CD4-positive, alpha-beta T cell (primary cell): ENCODE data around the gene CD19. TPM values are rescaled to one million over a fixed set of nuclear protein-coding genes. Genes with fewer than 3 reads are reported as not detected.

Experiments
- ATAC-seq: fragments of 200-7000 bp; cut with Tn5 transposase; one replicate; pipeline ENCODE4 v1.10.0; 2022; ENCODE audit warnings: mild to moderate bottlenecking; ENCODE audit not compliant: poor library complexity
- CTCF ChIA-PET: fragments of 350-600 bp; sonication (Branson Sonifier 250); formaldehyde crosslinking; loops from one replicate; lab custom pipeline; 2021; ENCODE audit warnings: antibody characterized with exemption, inconsistent platforms; lab: Charles Lee
- POLR2A ChIA-PET: fragments of 350-600 bp; sonication (Branson Sonifier 250); formaldehyde crosslinking; loops from one replicate; lab custom pipeline; 2021; ENCODE audit warnings: antibody characterized with exemption, inconsistent platforms; lab: Charles Lee
- DNase-seq, 14 experiments: peaks; one replicate each; pipeline ENCODE4 v3.0.0-alpha.2; 2013 to 2020; ENCODE audit warnings: mixed read lengths in 2 of 14
- H3K27ac ChIP-seq, 2 donors: one replicate each; pipeline versions ENCODE4 v1.5.1 to v1.7.0; 2013; ENCODE audit warnings: low read length in 2 of 2, low read depth in 1 of 2, mild to moderate bottlenecking in 1 of 2
- H3K27me3 ChIP-seq, 2 experiments: 1 replicate in 1 of 2; 2 replicates in 1 of 2; pipeline versions ENCODE4 v1.6.1 to v1.7.0; 2013; ENCODE audit warnings: low read length in 2 of 2, control low read depth in 1 of 2, mild to moderate bottlenecking in 1 of 2, moderate library complexity in 1 of 2; ENCODE audit not compliant: insufficient read depth in 2 of 2, control insufficient read depth in 1 of 2
- H3K36me3 ChIP-seq: one replicate; pipeline ENCODE4 v1.6.1; 2013; ENCODE audit warnings: low read length, control low read depth; ENCODE audit not compliant: insufficient read depth
- H3K4me1 ChIP-seq: one replicate; pipeline ENCODE4 v1.6.1; 2013; ENCODE audit warnings: low read length, control low read depth; ENCODE audit not compliant: insufficient read depth
- H3K4me3 ChIP-seq: one replicate; pipeline ENCODE4 v1.5.1; 2013; ENCODE audit warnings: mild to moderate bottlenecking, low read length, moderate library complexity
- H3K9me3 ChIP-seq, 2 experiments: 1 replicate in 1 of 2; 2 replicates in 1 of 2; pipeline versions ENCODE4 v1.6.1 to v1.7.0; 2013; ENCODE audit warnings: low read length in 2 of 2, mild to moderate bottlenecking in 2 of 2, control low read depth in 1 of 2, moderate library complexity in 1 of 2; ENCODE audit not compliant: control insufficient read depth in 1 of 2, insufficient read depth in 1 of 2
- H3K27ac Mint-ChIP-seq: one replicate; pipeline ENCODE4 v1.8.0; 2020; ENCODE audit warnings: mixed read lengths
- H3K27me3 Mint-ChIP-seq: one replicate; pipeline ENCODE4 v1.8.0; 2021; ENCODE audit warnings: mixed read lengths
- H3K36me3 Mint-ChIP-seq: one replicate; pipeline ENCODE4 v1.8.0; 2021; ENCODE audit warnings: low read depth, mixed read lengths
- H3K4me1 Mint-ChIP-seq: one replicate; pipeline ENCODE4 v1.8.0; 2021; ENCODE audit warnings: low read depth, mixed read lengths
- H3K4me3 Mint-ChIP-seq: one replicate; pipeline ENCODE4 v1.8.0; 2020; ENCODE audit warnings: mild to moderate bottlenecking, mixed read lengths
- H3K9me3 Mint-ChIP-seq: one replicate; pipeline ENCODE4 v1.8.0; 2020; ENCODE audit warnings: mixed read lengths
- CTCF ChIP-seq: fragments of 200-600 bp; IDR thresholded peaks from one replicate; pipeline ENCODE4 v1.8.0; 2022; ENCODE audit warnings: antibody characterized with exemption, mild to moderate bottlenecking
- intact Hi-C, 2 experiments: fragments of 100-400 bp; cut with DNase I in 1 of 2; cut with micrococcal nuclease in 1 of 2; formaldehyde crosslinking; loops; one replicate each; pipeline versions ENCODE4 v1.15.1 to v1.9.0; 2023 to 2025; cut with DNase I, micrococcal nuclease
- total RNA-seq, 174 experiments: library from RNA in 2 of 174; stranded (reverse) in 2 of 174; gene quantifications; one replicate each; pipeline ENCODE4 v1.2.3 and lab custom pipeline; 2021 to 2026

CD19 gene
- total RNA-seq, 2 experiments from 2014 or later: 0.14 to 0.27 TPM

GRCh38 chr16:28981517-28981916 lies 49.7 kb downstream of the CD19 start:
- H3K36me3 ChIP-seq: peaks cover 45% of the 10 kb centered on the region
- no peak overlapping the region for H3K4me3 ChIP-seq
- no peak overlapping the region for H3K27ac ChIP-seq
- TF ChIP-seq CTCF: peak; percentile 42
- no peaks in the 10 kb centered on the region for H3K27me3 Mint-ChIP-seq
- intact Hi-C loops: loop anchor here in 1 of 2 experiments (5.0 kb wide), 1 partner anchor 669 kb away; no protein-coding TSS in a partner anchor
- peaks cover 77% of the 10 kb centered on the region for H3K36me3 Mint-ChIP-seq
- no peak overlapping the region for H3K27ac Mint-ChIP-seq
- peaks cover 41% of the 10 kb centered on the region for H3K4me1 ChIP-seq
- no peaks in the 10 kb centered on the region for H3K27me3 ChIP-seq
- DNase-seq (peak in 5 of 14 experiments; percentile 20 to 57 (median 49)), ATAC-seq (no peak)
- ChIA-PET POLR2A (interaction anchor here (1.1 kb wide), 1 partner anchor 32 kb away, joined by 3 read pairs; no protein-coding TSS in a partner anchor), CTCF (no interaction called here)
- no peaks in the 10 kb centered on the region for H3K9me3 Mint-ChIP-seq
- H3K9me3 ChIP-seq: peaks cover 0 to 9% of the 10 kb centered on the region in 2 experiments
- no peak overlapping the region for H3K4me3 Mint-ChIP-seq
- H3K4me1 Mint-ChIP-seq: peaks cover 44% of the 10 kb centered on the region

- Mint-ChIP-seq H3K4me3 (peak overlapping the region; percentile 30), H3K9me3 (peaks cover 4% of the 10 kb centered on the region), H3K27me3 (no peaks in the 10 kb centered on the region), H3K27ac (peak overlapping the region; percentile 14), H3K4me1 (peaks cover 44% of the 10 kb centered on the region), H3K36me3 (peaks cover 83% of the 10 kb centered on the region)
- Histone ChIP-seq H3K27ac (no peak overlapping the region), H3K9me3 (peaks cover 5 to 13% of the 10 kb centered on the region in 2 experiments), H3K27me3 (no peaks in the 10 kb centered on the region), H3K4me3 (no peak overlapping the region), H3K36me3 (peaks cover 51% of the 10 kb centered on the region), H3K4me1 (peaks cover 47% of the 10 kb centered on the region)
- TF ChIP-seq CTCF: no peak
- ATAC-seq: no peak
- ChIA-PET CTCF (no interaction called here), POLR2A (interaction anchor here (0.6 to 8.2 kb wide), 2 partner anchors 9 to 617 kb away, joined by 5 to 65 read pairs; partner anchors contain the start of gene SPNS1)
- intact Hi-C loops: loop anchor here in 1 of 2 experiments (5.0 kb wide), 1 partner anchor 670 kb away; no protein-coding TSS in a partner anchor
- DNase-seq: no peak
Observed at GRCh38 chr16:28982418-28982817, 50.6 kb downstream of the CD19 start.

DNA sequence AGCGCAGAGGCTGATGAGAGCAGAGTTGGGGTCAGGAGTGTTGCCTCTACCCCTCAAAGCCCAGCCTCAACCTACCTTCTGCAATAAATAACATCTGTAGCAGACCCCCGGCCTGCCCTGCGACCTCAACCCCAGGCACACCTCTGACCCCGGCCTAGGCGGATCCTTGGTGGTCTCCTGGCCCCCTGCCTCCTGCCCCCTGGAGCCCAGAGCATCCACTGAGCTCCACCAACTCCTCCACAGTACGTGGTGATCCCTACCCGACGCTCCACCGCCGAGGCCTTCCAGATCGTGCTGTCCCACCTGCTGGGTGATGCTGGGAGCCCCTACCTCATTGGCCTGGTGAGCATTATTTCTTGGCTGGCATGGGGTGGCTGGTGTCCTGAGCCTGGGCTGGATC lies 51.2 kb downstream of the CD19 start:
- no peak for ATAC-seq
- Histone ChIP-seq H3K9me3 (peaks cover 5 to 13% of the 10 kb centered on the region in 2 experiments), H3K4me3 (no peak overlapping the region), H3K4me1 (peaks cover 47% of the 10 kb centered on the region), H3K27me3 (no peaks in the 10 kb centered on the region), H3K36me3 (peaks cover 53% of the 10 kb centered on the region), H3K27ac (no peak overlapping the region)
- Mint-ChIP-seq H3K27ac (peak overlapping the region; percentile 100), H3K4me1 (peaks cover 44% of the 10 kb centered on the region), H3K27me3 (no peaks in the 10 kb centered on the region), H3K36me3 (peaks cover 83% of the 10 kb centered on the region), H3K4me3 (peak overlapping the region; percentile 100), H3K9me3 (peaks cover 6% of the 10 kb centered on the region)
- intact Hi-C loops: loop anchor here in 1 of 2 experiments (5.0 kb wide), 1 partner anchor 671 kb away; no protein-coding TSS in a partner anchor
- ChIA-PET CTCF (interaction anchor here (0.7 kb wide), 1 partner anchor 38 kb away, joined by 3 read pairs; no protein-coding TSS in a partner anchor), POLR2A (interaction anchor here (0.6 to 8.2 kb wide), 5 partner anchors 9 to 617 kb away, joined by 4 to 100 read pairs (median 25); partner anchors contain the start of genes NFATC2IP and SPNS1)
- TF ChIP-seq CTCF: no peak
- DNase-seq: no peak
